ENCODE measurements around the gene PRR5L.

DNA sequence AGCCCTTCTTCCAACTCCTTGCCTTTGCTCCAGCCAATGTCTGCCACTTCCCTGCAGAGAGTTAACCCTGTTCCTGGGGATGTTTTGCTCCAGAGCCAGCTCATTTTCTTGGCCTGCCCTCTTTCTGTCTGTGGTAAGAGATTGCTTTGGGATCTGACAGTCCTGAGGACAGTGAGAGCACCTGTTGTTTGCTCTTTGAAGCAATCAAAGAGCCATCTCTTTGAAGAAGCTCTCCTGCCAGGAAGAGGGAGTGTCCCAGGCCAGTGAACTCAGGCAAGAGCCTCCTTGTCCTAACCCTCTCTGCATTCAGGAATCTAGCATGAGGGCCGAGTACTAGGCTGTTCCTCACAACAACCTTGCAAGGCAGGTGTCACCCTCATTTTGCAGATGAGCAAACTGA is 171.8 kb downstream of the PRR5L start:
- TF ChIP-seq, protein P1, sequence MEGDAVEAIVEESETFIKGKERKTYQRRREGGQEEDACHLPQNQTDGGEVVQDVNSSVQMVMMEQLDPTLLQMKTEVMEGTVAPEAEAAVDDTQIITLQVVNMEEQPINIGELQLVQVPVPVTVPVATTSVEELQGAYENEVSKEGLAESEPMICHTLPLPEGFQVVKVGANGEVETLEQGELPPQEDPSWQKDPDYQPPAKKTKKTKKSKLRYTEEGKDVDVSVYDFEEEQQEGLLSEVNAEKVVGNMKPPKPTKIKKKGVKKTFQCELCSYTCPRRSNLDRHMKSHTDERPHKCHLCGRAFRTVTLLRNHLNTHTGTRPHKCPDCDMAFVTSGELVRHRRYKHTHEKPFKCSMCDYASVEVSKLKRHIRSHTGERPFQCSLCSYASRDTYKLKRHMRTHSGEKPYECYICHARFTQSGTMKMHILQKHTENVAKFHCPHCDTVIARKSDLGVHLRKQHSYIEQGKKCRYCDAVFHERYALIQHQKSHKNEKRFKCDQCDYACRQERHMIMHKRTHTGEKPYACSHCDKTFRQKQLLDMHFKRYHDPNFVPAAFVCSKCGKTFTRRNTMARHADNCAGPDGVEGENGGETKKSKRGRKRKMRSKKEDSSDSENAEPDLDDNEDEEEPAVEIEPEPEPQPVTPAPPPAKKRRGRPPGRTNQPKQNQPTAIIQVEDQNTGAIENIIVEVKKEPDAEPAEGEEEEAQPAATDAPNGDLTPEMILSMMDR (IDR thresholded peaks at IDR 0.05), result no peak
- no peak for TF ChIP-seq MXI1 (IDR thresholded peaks at IDR 0.05; ENCODE audit: low read depth, low read length)
- TF ChIP-seq, protein P2, sequence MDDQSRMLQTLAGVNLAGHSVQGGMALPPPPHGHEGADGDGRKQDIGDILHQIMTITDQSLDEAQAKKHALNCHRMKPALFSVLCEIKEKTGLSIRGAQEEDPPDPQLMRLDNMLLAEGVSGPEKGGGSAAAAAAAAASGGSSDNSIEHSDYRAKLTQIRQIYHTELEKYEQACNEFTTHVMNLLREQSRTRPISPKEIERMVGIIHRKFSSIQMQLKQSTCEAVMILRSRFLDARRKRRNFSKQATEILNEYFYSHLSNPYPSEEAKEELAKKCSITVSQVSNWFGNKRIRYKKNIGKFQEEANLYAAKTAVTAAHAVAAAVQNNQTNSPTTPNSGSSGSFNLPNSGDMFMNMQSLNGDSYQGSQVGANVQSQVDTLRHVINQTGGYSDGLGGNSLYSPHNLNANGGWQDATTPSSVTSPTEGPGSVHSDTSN (IDR thresholded peaks at IDR 0.05), result no peak
- TF ChIP-seq RAD21 (IDR thresholded peaks at IDR 0.05; ENCODE audit: low read length), result no peak
- TF ChIP-seq EZH2phosphoT487 (IDR thresholded peaks at IDR 0.05; ENCODE audit: borderline replicate concordance, low read depth), result no peak
- no peak for TF ChIP-seq TAF1 (IDR thresholded peaks at IDR 0.05; ENCODE audit: borderline replicate concordance, low read depth, low read length)
- no peak for TF ChIP-seq YY1 (IDR thresholded peaks at IDR 0.05; ENCODE audit: low read depth)
- TF ChIP-seq TEAD4 (IDR thresholded peaks at IDR 0.05; ENCODE audit: borderline replicate concordance, insufficient read depth), result no peak
- TF ChIP-seq TCF12 (IDR thresholded peaks at IDR 0.05), result no peak
- TF ChIP-seq ELF1 (IDR thresholded peaks at IDR 0.05), result no peak
- TF ChIP-seq POLR2AphosphoS5 (IDR thresholded peaks at IDR 0.05; ENCODE audit: low read depth, low read length), result no peak
- no peak for TF ChIP-seq SMC3 (IDR thresholded peaks at IDR 0.05; ENCODE audit: low read depth, low read length)

Measured in SK-N-SH (cell line).